GM18873 (cell line): Measurements from ENCODE around the gene DPPA2.
"Not testable (repeated sequence)": the region's sequence is repeated elsewhere in the genome, so short reads cannot be mapped to it uniquely, and the experiment has no call there.

ENCODE experiments used
- ATAC-seq: cut with Tn5 transposase; IDR thresholded peaks from one replicate; pipeline ENCODE4 v1.9.1; 2021; ENCODE audit warnings: mild to moderate bottlenecking, moderate library complexity, moderate number of reproducible peaks; ENCODE audit not compliant: unreplicated experiment, low FRiP score

The DPPA2 gene, protein sequence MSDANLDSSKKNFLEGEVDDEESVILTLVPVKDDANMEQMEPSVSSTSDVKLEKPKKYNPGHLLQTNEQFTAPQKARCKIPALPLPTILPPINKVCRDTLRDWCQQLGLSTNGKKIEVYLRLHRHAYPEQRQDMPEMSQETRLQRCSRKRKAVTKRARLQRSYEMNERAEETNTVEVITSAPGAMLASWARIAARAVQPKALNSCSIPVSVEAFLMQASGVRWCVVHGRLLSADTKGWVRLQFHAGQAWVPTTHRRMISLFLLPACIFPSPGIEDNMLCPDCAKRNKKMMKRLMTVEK

GRCh38 chr3:109316162-109316730 lies at the start of gene DPPA2:
DPPA2 (minus strand) TSS chr3:109316517; CDS start chr3:109314542, 1,975 bp downstream.
- ATAC-seq, result no peak

- ATAC-seq, result no peak
Observed at GRCh38 chr3:109364088-109364487, 47.8 kb upstream of the DPPA2 start.

DNA sequence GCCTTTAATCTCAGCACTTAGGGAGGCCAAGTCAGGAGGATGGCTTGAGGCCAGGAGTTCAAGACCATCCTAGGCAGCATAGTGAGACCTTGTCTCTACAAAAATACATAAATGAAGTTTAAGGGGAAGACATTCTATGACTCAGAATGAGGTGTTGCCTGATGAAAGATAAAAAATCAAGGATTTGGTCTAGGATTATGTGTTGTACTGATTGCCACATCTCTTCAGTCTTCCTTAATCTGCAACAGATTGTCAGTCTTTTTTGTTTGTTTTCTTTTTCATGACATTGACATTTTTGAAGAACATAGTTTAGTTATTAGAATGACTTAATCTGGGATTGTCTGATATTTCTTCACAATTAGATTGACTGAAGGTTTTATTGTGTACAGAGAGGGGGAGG lies 47.3 kb upstream of the DPPA2 start:
- no peak for ATAC-seq

GRCh38 chr3:109362823-109363222 lies 46.5 kb upstream of the DPPA2 start:
- ATAC-seq, result no peak

GRCh38 chr3:109358809-109359208 lies 42.5 kb upstream of the DPPA2 start:
- ATAC-seq, result not testable (repeated sequence)

- ATAC-seq, result no peak
Observed at GRCh38 chr3:109356442-109357155, 40.3 kb upstream of the DPPA2 start.

- no peak for ATAC-seq
Observed at GRCh38 chr3:109355625-109356441, 39.5 kb upstream of the DPPA2 start.

GRCh38 chr3:109353057-109353456 lies 36.7 kb upstream of the DPPA2 start:
- no peak for ATAC-seq

DNA sequence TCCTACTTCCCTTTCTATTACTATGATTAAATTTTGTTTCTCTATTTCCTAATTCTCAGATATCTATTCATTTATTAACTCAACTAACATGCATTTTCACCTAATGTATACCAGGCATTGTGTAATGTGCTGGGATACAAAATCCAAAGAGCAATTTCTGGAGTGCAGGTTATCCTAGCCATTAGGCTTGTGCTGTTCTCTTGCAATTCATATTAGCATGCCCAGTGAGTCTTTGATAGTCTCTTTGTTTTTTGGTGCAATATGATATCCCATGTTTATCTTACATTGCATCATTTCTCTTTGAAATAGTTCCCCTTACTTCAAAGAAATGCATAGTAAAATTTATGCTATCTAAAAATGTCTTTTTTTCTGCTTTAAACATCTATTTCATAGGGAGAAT lies 34.9 kb upstream of the DPPA2 start:
- no peak for ATAC-seq

- ATAC-seq, result no peak
Observed at GRCh38 chr3:109346770-109347295, 30.5 kb upstream of the DPPA2 start.

DNA sequence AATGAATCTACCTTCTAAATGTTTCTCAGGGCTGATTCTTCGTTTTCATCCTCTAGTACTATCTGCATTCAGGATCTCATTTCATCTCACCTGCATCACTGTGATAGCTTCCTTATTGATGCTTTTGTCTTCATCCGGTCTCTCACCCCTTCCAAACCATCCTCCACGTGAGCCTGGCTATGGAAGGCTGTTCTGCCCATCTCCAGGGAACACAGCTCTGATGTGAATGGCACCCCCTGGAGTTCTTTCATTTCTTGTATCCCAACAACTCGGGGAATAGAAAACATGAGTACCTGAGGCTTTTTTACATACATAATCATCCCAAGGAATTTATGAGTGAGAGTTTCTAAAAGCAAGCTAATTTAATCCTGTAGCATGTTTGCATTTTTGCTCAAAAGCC lies 29.8 kb upstream of the DPPA2 start:
- ATAC-seq, result no peak

DNA sequence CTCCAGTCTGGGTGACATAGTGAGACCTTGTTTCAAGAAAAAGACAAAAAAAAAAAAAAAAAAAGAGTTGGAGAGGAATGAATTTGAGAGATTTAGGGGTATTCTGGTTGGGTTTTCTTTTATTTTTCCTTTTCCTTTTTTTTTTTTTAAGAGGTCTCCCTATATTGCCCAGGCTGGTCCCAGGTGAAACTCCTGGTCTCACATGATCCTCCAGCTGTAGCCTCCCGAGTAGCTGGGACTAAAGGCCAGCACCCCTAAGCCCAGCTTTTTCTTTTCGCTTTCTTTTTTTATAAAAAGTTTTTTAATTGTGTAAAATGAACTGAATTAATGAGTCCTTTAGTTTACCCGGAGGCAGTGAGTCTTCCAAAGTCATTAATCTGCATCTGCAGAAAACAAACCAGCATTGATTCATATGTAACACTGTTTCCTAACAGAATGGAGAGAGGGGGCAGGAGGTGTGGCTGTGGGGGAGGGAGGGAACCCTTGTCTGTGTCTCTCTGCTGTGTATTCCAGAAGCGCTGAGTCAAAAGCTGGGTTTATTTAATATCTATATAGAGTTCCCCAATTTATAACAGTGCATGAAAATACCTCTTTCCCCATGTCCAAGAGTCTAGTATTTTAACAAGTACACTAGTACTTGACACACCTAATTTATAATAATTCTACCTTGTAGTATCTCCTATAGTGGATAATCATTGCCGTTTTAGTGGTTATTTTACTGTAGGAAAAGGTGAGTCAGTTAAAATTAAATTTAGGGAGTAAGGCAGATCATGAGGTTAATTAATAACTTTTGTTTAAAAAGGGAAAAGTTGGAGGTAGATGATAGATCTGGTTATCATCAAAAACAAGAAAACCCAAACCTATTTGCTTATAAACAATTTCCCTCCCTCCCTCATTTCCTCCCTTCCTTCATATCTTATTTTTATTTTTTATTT lies 23.7 kb upstream of the DPPA2 start:
- ATAC-seq, result no peak

DNA sequence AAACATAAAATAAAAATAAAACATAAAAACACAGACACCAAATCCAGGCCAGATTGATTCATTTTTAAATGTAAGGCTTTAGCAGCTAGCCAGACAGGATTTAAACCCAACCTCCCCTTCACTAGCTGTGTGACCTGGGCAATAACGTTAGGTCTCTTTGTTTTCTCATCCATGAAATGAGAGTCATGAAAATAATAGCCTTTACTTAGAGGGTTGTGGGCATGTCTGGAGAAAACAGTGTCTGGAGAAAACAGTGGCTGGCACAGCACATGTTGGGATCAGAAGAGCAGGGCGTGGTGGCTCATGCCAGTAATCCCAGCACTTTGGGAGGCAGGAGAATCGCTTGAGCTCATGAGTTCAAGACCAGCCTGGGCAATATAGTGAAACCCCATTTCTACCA lies 22.9 kb upstream of the DPPA2 start:
- no peak for ATAC-seq

GRCh38 chr3:109338322-109338721 lies 22.0 kb upstream of the DPPA2 start:
- ATAC-seq, result no peak

GRCh38 chr3:109337393-109337792 lies 21.1 kb upstream of the DPPA2 start, which contains the start of gene DPPA4:
DPPA4 (minus strand) TSS chr3:109337546; CDS start chr3:109337517, 29 bp downstream.
- no peak for ATAC-seq

DNA sequence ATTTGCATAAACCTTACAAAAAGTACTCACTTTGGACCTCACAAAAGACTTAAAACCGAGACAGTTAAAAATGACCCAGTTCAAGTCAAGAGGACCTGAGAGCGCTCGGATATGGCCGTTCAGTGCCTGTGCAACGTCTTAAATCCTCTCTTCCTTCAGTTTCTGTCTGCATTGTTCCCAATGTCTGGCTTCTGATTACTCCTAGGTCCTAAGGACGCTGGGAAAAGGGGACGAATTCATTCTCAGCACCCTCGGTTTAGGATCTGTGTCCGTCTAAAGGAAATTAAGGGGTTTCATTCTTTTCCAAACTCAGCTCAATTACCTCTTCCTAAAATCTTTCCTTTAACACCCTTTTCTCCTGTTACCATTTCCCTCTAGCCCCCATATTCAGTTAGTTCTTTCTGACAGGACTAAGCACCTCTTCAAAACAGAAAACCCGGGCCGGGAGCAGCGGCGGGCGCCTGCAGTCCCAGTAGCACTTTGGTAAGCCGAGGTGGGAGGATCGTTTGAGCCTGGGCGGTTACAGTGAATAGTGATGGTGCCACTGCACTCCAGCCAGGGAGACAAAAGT lies 20.1 kb upstream of the DPPA2 start:
- ATAC-seq, result no peak

DNA sequence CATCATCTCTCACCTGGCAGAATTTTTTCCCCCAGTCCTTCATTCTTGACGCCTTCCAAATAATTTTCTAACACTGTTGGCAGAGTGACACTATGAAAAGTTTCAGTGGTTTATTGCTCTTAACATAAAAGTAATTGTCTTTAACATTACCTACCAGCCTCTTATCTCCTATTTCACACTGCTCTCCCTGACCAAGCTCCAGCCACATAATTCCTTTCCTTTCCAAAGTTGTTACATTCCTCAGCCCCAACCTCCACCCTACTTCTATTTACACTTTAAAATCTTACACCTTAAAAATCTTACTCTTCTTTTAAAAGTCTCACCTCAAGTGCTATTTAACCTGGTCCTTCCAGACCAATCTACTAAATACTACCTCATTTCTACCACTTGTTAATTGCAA lies 18.3 kb upstream of the DPPA2 start:
- no peak for ATAC-seq

GRCh38 chr3:109331692-109332091 lies 15.4 kb upstream of the DPPA2 start:
- no peak for ATAC-seq

DNA sequence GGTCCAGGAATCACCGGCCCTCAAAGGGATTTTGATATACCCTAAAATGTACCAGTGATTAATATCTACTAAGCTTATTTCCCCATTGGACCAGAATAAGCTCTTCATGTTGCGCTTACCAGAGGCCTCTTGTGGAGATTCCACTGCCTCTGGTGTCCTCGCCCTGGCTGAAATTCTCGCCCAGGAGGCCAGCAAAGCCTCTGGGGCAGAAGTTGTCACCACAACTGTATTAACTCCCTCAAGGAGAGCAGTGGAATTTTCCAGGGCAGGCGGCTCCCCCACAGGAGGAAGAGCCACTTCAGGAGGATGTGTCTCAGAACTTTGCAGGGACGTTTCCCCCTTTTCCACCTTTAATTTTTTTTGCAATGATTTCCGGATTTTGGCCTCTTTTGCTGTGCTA lies 14.1 kb upstream of the DPPA2 start:
- no peak for ATAC-seq
